ENCODE measurements around the gene CFAP74.
"Not testable (repeated sequence)": the region's sequence is repeated elsewhere in the genome, so short reads cannot be mapped to it uniquely, and the experiment has no call there.

Gene CFAP74

DNA sequence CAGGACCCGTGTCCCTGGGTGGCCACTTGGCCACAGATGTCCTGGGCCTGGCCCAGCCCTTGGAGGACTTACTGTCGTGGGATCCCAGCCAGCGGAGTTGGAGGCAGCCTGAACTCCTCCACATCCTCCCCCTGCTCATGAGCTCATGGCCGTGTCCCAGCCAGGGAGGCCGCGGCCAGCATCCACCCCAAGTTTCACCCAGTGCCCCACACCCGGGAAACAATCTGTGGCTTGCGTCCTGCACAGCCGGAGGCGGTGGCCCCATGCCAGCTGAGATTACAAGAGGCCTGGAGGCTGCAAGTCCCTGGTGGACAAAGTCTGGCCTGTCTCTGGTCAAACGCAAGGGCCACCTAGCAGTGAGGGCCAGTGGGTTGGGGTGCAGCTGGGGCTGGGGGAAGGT lies 57.0 kb downstream of the CFAP74 start:
- Mint-ChIP-seq H3K9me3 (peaks cover 10% of the 10 kb centered on the region), H3K4me3 (no peak overlapping the region), H3K4me1 (peaks cover 10% of the 10 kb centered on the region), H3K36me3 (no peaks in the 10 kb centered on the region), H3K27ac (no peak overlapping the region), H3K27me3 (peaks cover 50% of the 10 kb centered on the region)
- ATAC-seq, result no peak

- Mint-ChIP-seq H3K4me1 (peaks cover 10% of the 10 kb centered on the region), H3K27ac (no peak overlapping the region), H3K27me3 (peaks cover 50% of the 10 kb centered on the region), H3K36me3 (no peaks in the 10 kb centered on the region), H3K9me3 (peaks cover 4% of the 10 kb centered on the region), H3K4me3 (no peak overlapping the region)
- ATAC-seq, result no peak
These were observed 57.7 kb downstream of the CFAP74 start for GRCh38 chr1:1945782-1946393.

DNA sequence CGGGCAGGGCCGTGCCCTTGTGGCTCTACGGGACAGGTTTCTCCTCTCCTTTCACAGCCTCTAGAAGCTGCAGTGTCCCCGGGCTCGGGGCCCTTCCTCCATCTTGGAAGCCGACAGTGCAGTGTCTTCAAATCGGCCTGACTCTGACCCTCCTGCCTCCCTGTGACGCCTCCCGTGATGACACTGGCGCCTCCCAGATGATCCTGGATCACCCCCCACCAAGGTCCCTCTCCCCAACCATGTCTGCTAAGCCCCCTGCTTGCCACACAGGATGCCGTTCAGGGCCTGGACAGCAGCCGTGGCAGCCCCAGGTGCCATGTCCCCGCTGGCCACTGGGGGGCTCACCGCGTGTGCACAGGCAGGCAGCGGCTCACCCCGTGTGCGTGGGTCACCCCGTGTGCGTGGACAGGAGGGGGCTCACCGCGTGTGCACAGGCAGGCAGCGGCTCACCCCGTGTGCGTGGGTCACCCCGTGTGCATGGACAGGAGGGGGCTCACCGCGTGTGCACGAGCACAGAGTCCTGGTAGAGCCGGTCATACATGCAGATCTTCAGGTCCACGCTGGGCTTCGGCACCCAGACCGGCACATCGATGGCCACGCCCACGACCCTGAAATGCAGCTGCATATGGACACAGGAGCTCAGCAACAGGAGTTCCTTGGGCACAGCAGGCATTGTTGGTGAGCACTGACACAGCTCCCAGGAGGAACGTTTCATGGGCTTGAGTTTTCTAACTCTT lies 59.6 kb downstream of the CFAP74 start:
- ATAC-seq, result peak; percentile 70
- no peak overlapping the region for H3K4me3 Mint-ChIP-seq
- H3K36me3 Mint-ChIP-seq, result no peaks in the 10 kb centered on the region
- H3K9me3 Mint-ChIP-seq, result no peaks in the 10 kb centered on the region
- H3K27ac Mint-ChIP-seq, result no peak overlapping the region
- H3K27me3 Mint-ChIP-seq, result peaks cover 37% of the 10 kb centered on the region
- H3K4me1 Mint-ChIP-seq, result peaks cover 10% of the 10 kb centered on the region

DNA sequence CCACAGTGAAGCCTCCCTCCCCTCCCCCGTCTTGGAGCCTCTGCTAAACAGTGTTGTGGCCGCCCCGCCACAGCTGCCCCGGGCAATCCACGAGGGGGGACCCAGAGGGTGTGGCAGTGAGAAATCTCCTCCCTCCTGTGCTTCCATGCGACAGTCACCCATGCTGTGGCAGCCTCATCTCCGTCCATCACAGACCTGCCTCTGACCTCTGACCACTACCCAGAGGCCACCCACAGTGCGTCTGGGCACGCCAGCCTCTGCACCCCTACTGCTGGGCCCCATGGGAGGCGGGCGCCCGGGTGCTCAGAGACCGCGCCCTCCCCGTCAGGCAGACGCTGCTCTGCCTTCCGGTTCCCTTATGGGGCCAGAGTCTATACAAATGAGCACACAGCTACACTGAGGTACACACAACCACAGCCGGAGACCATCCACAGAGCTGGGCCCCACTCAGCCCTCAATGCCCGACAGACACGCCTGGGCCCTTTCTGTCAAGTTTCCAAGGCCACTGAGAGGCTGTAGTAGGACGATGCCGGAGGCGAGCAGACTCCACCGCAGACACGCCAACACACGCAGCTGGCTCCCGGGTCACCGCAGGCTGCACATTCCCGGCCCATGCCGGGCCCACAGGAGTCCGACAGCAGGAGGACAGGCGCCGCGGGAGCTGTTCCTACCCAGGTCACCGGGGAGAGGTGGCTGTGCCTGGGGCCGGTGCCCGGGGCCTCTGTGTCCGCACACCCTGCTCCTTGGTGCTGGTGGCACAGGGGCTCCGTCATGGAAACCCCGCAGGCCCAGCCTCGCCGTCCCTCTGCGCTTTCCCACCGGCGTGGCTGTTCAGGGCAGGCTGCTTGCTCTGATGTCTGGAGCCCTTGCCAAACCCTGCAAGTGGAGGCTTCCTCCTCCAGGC lies 60.6 kb downstream of the CFAP74 start:
- peak overlapping the region; percentile 27 for H3K4me3 Mint-ChIP-seq
- peak; percentile 21 for ATAC-seq
- peaks cover 10% of the 10 kb centered on the region for H3K4me1 Mint-ChIP-seq
- H3K36me3 Mint-ChIP-seq, result no peaks in the 10 kb centered on the region
- no peak overlapping the region for H3K27ac Mint-ChIP-seq
- peaks cover 27% of the 10 kb centered on the region for H3K27me3 Mint-ChIP-seq
- H3K9me3 Mint-ChIP-seq, result no peaks in the 10 kb centered on the region

- no peak for ATAC-seq
- Mint-ChIP-seq H3K4me3 (no peak overlapping the region), H3K27me3 (peaks cover 21% of the 10 kb centered on the region), H3K4me1 (peaks cover 10% of the 10 kb centered on the region), H3K9me3 (no peaks in the 10 kb centered on the region), H3K27ac (no peak overlapping the region), H3K36me3 (no peaks in the 10 kb centered on the region)
These were observed 61.5 kb downstream of the CFAP74 start for GRCh38 chr1:1941868-1942752.

DNA sequence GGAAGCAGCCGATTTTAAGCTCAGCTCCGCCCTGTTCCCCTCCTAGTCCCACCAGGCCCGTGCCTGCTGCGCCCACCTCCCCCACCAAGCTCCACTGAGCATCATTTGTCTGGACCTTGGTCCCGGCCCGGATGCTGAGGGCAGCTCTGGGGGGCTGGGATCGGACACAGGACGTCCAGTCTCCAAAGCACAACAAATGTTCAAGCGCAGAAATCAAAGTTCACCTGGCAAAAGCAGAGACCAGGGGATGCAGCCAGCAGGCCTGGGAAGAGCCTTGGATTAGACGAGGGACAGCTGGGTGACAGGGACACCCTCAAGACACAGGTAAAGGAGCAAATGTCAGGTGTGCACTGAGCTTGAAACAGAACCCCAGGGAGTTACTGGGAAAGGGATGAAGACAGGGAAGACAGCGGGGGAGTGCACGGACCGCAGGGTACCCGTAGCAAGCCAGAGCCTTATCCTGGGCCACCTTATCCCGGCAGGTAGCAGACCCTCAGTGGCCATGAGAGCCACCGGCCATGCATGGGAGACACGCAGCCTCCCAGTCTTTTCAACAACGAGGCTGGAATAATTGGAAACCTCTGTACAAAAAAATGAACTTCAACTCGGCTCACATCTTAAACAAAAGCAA lies 62.3 kb downstream of the CFAP74 start:
- Mint-ChIP-seq H3K27ac (no peak overlapping the region), H3K9me3 (no peaks in the 10 kb centered on the region), H3K36me3 (no peaks in the 10 kb centered on the region), H3K4me1 (peaks cover 10% of the 10 kb centered on the region), H3K27me3 (peaks cover 21% of the 10 kb centered on the region), H3K4me3 (no peak overlapping the region)
- no peak for ATAC-seq

DNA sequence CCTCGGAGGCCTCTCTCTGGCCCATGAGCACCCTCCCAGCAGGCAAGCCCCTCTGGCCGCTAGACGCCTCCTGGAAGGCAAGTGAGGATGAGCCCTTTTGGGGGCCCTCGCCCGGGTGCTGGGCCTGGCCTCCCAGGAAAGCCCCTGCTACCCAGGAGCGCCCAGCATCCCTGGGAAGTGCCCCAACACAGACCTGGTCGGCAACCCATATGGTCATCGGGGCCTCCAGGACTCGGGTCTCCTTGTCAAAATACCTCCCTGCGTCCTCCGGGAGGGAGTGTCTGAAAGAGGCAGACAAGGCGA lies 63.5 kb downstream of the CFAP74 start:
- ATAC-seq, result no peak
- no peaks in the 10 kb centered on the region for H3K36me3 Mint-ChIP-seq
- H3K9me3 Mint-ChIP-seq, result peaks cover under 1% of the 10 kb centered on the region

GRCh38 chr1:1939296-1940122 lies 64.1 kb downstream of the CFAP74 start:
- Mint-ChIP-seq H3K4me1 (peaks cover 9% of the 10 kb centered on the region), H3K27ac (no peak overlapping the region), H3K36me3 (no peaks in the 10 kb centered on the region), H3K27me3 (peaks cover 19% of the 10 kb centered on the region), H3K9me3 (peaks cover 6% of the 10 kb centered on the region), H3K4me3 (no peak overlapping the region)
- no peak for ATAC-seq

More for the DNA sequence above, 63.5 kb downstream of the CFAP74 start:
- peaks cover 10% of the 10 kb centered on the region for H3K4me1 Mint-ChIP-seq
- H3K4me3 Mint-ChIP-seq, result no peak overlapping the region
- H3K27ac Mint-ChIP-seq, result no peak overlapping the region
- H3K27me3 Mint-ChIP-seq, result peaks cover 21% of the 10 kb centered on the region

DNA sequence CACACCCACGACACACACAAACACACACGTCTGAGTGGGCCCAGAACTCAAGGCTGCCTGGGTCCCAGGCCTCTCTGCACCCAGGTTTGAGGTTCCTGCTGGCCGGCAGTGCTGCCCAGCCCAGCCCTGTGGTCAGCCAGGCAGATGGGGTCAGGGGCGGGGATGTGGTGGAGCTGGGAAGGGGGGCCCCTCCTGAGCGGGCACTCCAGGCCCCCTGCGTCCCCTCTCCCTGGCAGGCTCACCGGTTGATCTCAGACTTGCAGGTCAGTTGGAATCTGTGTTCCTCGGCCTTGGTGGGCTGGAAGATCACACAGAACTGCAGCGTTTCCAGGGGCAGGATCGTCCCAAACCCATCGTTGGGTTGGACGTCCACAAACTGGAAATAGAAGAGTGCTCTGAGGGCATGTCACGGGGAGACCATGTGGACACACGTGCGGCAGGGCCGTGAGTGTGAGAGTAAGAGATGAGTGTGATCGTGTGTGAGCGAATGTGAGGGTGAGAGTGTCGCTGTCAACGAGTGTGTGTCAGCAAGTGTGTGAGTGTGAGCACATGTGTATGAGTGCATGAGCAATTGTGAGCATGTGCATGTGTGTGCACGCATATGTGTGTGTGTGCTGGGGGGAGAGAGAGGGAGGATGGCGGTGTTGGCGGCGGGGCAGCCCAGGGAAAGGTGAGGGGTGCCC lies 64.8 kb downstream of the CFAP74 start:
- ATAC-seq, result no peak

DNA sequence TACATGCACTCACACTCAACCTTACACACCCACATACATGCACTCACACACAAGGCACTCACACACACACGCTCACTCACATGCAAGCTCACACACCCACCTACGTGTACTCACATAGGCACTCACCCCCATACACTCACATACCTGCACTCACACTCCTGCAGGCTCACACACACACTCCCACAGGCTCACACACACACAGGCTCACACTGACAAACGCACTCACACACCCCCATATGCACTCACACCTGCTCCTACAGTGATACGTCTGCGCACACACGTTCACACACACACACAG lies 65.4 kb downstream of the CFAP74 start:
- Mint-ChIP-seq H3K4me3 (no peak overlapping the region), H3K27ac (no peak overlapping the region), H3K27me3 (peaks cover 9% of the 10 kb centered on the region), H3K4me1 (no peaks in the 10 kb centered on the region), H3K9me3 (peaks cover 11% of the 10 kb centered on the region), H3K36me3 (no peaks in the 10 kb centered on the region)
- no peak for ATAC-seq

More for the DNA sequence above, 64.8 kb downstream of the CFAP74 start:
- H3K9me3 Mint-ChIP-seq, result peaks cover 11% of the 10 kb centered on the region
- H3K27ac Mint-ChIP-seq, result no peak overlapping the region
- no peaks in the 10 kb centered on the region for H3K36me3 Mint-ChIP-seq
- no peak overlapping the region for H3K4me3 Mint-ChIP-seq
- peaks cover 12% of the 10 kb centered on the region for H3K27me3 Mint-ChIP-seq
- peaks cover 2% of the 10 kb centered on the region for H3K4me1 Mint-ChIP-seq

DNA sequence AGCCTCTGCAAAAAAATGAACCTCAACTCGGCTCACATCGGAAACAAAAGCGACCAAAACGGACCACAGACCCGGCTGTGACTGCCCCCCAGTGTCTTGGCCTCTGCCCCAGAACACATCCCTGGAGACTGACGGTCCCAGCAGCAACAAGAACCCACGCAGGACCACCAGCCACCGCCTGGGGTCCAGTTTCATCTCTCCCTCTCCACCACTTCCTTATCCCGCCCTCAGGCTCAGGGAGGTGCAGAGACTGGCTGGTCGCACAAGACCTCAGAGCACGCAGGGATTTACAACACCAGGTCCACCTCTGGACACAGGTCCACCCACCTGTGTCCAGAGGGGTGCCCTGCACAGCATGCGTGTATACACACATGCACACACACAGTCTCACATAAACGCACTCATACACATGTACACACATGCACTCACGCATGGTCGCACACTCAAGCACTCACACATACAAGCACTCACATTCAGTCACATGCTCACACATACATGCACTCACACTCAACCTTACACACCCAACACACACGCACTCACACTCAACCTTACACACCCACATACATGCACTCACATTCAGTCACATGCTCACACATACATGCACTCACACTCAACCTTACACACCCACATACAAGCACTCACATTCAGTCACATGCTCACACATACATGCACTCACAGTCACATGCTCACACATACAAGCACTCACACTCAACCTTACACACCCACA lies 65.9 kb downstream of the CFAP74 start:
- Mint-ChIP-seq H3K4me1 (no peaks in the 10 kb centered on the region), H3K36me3 (no peaks in the 10 kb centered on the region), H3K27me3 (peaks cover 9% of the 10 kb centered on the region), H3K27ac (no peak overlapping the region), H3K4me3 (no peak overlapping the region), H3K9me3 (peaks cover 11% of the 10 kb centered on the region)
- ATAC-seq, result no peak

DNA sequence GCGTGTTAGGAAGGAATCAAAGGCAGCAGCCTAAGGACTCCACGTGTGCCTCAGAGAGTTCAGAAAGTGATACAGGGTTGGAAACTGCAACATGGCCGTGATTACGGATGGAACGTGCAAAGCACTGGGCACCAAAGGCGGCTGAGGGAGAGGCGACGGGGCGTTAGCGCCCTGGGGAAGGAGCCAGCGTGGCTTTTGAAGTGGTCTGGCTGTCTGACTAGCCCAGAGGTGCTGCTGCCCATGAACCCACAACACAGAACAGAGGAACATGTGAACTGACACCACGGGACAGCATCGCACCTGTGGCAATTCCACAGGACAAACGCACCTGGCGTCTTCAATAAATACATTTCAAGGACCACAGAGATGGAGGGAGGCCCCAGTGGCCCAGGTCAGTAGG lies 66.5 kb downstream of the CFAP74 start:
- ATAC-seq, result no peak
- Mint-ChIP-seq H3K27ac (no peak overlapping the region), H3K4me1 (no peaks in the 10 kb centered on the region), H3K9me3 (peaks cover 11% of the 10 kb centered on the region), H3K36me3 (no peaks in the 10 kb centered on the region), H3K27me3 (peaks cover 9% of the 10 kb centered on the region), H3K4me3 (no peak overlapping the region)

DNA sequence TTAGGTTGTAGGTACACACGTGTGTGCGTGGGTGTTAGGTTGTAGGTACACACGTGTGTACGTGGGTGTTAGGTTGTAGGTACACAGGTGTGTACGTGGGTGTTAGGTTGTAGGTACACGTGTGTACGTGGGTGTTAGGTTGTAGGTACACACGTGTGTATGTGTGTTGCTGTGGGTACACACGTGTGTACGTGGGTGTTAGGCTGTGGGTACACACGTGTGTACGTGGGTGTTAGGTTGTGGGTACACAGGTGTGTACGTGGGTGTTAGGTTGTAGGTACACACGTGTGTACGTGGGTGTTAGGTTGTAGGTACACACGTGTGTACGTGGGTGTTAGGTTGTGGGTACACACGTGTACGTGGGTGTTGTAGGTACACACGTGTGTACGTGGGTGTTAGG lies 68.7 kb downstream of the CFAP74 start:
- not testable (repeated sequence) for H3K27ac Mint-ChIP-seq, ATAC-seq, H3K27me3 Mint-ChIP-seq, H3K4me1 Mint-ChIP-seq, H3K4me3 Mint-ChIP-seq, H3K36me3 Mint-ChIP-seq
- peaks cover 11% of the 10 kb centered on the region for H3K9me3 Mint-ChIP-seq
